Upper lobe of left lung (tissue), 6 donors: ENCODE measurements around the gene CCDC54. TPM values are rescaled to one million over a fixed set of nuclear protein-coding genes. Genes with fewer than 3 reads are reported as not detected.

Experiments
- ATAC-seq, 2 donors: fragments of 200-7000 bp; cut with Tn5 transposase; one replicate each; pipeline ENCODE4 v1.9.1; 2022; ENCODE audit warnings: mild to moderate bottlenecking in 2 of 2, moderate library complexity in 2 of 2; ENCODE audit not compliant: low FRiP score in 2 of 2
- DNase-seq, 2 donors: peaks; one replicate each; pipeline ENCODE4 v3.0.0-alpha.2; 2019 to 2020
- H3K27ac ChIP-seq, 4 donors: fragments of 200-600 bp; sonication (generic); one replicate each; pipeline ENCODE4 v1.5.1; 2016 to 2019
- H3K27me3 ChIP-seq, 4 donors: fragments of 200-600 bp; sonication (generic); one replicate each; pipeline ENCODE4 v1.5.1; 2017 to 2019
- H3K36me3 ChIP-seq, 4 donors: fragments of 200-600 bp; sonication (generic); one replicate each; pipeline ENCODE4 v1.5.1; 2016 to 2019
- H3K4me1 ChIP-seq, 4 donors: fragments of 200-600 bp; sonication (generic); one replicate each; pipeline ENCODE4 v1.5.1; 2018 to 2019
- H3K4me3 ChIP-seq, 4 donors: fragments of 200-600 bp; sonication (generic); one replicate each; pipeline ENCODE4 v1.5.1; 2017 to 2019; ENCODE audit warnings: mild to moderate bottlenecking in 2 of 4, moderate library complexity in 1 of 4
- H3K9me3 ChIP-seq, 4 donors: fragments of 200-600 bp; sonication (generic); one replicate each; pipeline ENCODE4 v1.5.1; 2018 to 2019
- EP300 ChIP-seq, 4 donors: sonication (generic); formaldehyde crosslinking; IDR thresholded peaks; one replicate each; pipeline ENCODE4 v1.5.1; 2017; ENCODE audit warnings: antibody characterized with exemption in 4 of 4, control low read depth in 2 of 4
- POLR2A ChIP-seq, 4 donors: fragments of 450-650 bp; IDR thresholded peaks; one replicate each; pipeline ENCODE4 v1.5.1; 2016 to 2017; ENCODE audit warnings: antibody characterized with exemption in 4 of 4, mild to moderate bottlenecking in 2 of 4
- POLR2AphosphoS5 ChIP-seq, 2 donors: sonication (generic); formaldehyde crosslinking; IDR thresholded peaks; one replicate each; pipeline ENCODE4 v1.5.1; 2017; ENCODE audit warnings: antibody characterized with exemption in 2 of 2
- WGBS, 2 donors: methylation state at CpG; one replicate each; pipeline ENCODE4 v1.1.5; 2017 to 2018; 5-methylcytosine and 5-hydroxymethylcytosine counted together
- total RNA-seq, 6 donors: library from RNA; depleted of rRNA in 4 of 6; stranded (reverse); fragments of >200 nt in 4 of 6; gene quantifications; one replicate each; pipeline versions ENCODE4 v1.1.0 to v1.2.1, GENCODE V29; 2016 to 2021
- TF ChIP-seq, protein P1 (sequence below), 6 experiments: fragments of 450-650 bp in 4 of 6; fragments of 200-600 bp in 2 of 6; sonication (generic) in 2 of 6; IDR thresholded peaks; one replicate each; pipeline ENCODE4 v1.5.1; 2016 to 2019; ENCODE audit warnings: antibody characterized with exemption in 6 of 6
- donor health status: DM: no; HTN: no; CAD: no; lungs with moderate emphysema.
- donor health status: DM: no; HTN: yes; CAD: no; lungs with severe emphysema.

CCDC54 gene
- total RNA-seq, 6 donors from 2014 or later, result not detected

DNA sequence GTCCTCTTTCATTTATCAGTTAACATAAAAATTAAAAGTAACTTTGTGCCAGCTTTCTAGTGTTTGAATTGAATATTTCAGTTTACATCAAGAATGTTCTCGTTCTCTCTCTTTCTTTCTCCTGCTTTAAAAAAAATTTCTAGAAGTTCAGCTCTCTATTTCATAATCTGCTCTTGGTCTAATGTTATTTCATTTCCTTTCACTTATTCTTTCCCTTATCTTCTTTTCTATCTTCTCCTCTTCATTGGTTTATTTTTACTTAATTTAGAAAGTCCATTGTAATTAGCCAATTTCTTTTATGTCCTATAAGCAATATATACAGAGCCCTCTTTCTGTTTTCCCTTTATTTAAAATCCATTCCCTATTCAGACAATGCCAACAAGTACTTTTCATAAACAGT, 44.6 kb downstream of the CCDC54 start:
- Histone ChIP-seq H3K4me3 (no peak overlapping the region), H3K27ac (no peak overlapping the region), H3K36me3 (no peaks in the 10 kb centered on the region), H3K4me1 (peaks cover 0 to 10% (median 2%) of the 10 kb centered on the region in 4 donors), H3K27me3 (no peaks in the 10 kb centered on the region), H3K9me3 (no peaks in the 10 kb centered on the region)
- 78 to 84% methylated on average over 1 of the region's 1 CpG for WGBS, 2 donors
- ATAC-seq, result no peak
- TF ChIP-seq EP300 (IDR thresholded peaks at IDR 0.05) (no peak), POLR2A (IDR thresholded peaks at IDR 0.05) (no peak), POLR2AphosphoS5 (IDR thresholded peaks at IDR 0.05) (no peak)
- TF ChIP-seq, protein P1, sequence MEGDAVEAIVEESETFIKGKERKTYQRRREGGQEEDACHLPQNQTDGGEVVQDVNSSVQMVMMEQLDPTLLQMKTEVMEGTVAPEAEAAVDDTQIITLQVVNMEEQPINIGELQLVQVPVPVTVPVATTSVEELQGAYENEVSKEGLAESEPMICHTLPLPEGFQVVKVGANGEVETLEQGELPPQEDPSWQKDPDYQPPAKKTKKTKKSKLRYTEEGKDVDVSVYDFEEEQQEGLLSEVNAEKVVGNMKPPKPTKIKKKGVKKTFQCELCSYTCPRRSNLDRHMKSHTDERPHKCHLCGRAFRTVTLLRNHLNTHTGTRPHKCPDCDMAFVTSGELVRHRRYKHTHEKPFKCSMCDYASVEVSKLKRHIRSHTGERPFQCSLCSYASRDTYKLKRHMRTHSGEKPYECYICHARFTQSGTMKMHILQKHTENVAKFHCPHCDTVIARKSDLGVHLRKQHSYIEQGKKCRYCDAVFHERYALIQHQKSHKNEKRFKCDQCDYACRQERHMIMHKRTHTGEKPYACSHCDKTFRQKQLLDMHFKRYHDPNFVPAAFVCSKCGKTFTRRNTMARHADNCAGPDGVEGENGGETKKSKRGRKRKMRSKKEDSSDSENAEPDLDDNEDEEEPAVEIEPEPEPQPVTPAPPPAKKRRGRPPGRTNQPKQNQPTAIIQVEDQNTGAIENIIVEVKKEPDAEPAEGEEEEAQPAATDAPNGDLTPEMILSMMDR (IDR thresholded peaks at IDR 0.05), result no peak
- no peak for DNase-seq

- DNase-seq, result no peak
- no peak overlapping the region for H3K27ac ChIP-seq
- H3K4me1 ChIP-seq, result peaks cover 7 to 21% (median 8%) of the 10 kb centered on the region in 4 donors
- no peaks in the 10 kb centered on the region for H3K27me3 ChIP-seq
- TF ChIP-seq POLR2AphosphoS5 (IDR thresholded peaks at IDR 0.05) (no peak), POLR2A (IDR thresholded peaks at IDR 0.05) (no peak), EP300 (IDR thresholded peaks at IDR 0.05) (no peak)
- TF ChIP-seq, protein P1 (IDR thresholded peaks at IDR 0.05), result no peak
- H3K9me3 ChIP-seq, result no peaks in the 10 kb centered on the region
- H3K36me3 ChIP-seq, result no peaks in the 10 kb centered on the region
- no peak overlapping the region for H3K4me3 ChIP-seq
- no peak for ATAC-seq
Observed at GRCh38 chr3:107425033-107425432, 47.8 kb downstream of the CCDC54 start.

DNA sequence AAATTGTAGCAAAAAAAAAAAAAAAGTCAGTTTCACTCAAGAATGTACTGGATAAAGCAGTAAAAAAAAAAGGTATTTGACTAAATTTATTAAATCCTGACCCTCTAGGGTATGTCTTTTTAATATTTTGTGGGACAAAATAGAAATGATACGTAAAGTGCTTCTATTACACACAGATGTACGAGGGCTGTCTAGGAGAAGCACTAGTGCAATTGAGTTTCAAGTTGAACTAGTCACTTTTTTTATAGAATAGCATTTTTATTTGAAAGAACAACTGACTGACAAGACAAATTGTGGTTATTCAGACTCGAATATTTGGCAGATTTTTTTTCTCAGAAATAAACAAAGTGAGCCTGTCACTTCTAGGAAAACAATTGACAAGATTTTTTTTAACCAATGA, 49.0 kb downstream of the CCDC54 start:
- TF ChIP-seq POLR2AphosphoS5 (IDR thresholded peaks at IDR 0.05) (no peak), EP300 (IDR thresholded peaks at IDR 0.05) (no peak), POLR2A (IDR thresholded peaks at IDR 0.05) (no peak)
- TF ChIP-seq, protein P1 (IDR thresholded peaks at IDR 0.05), result no peak
- WGBS, 2 donors, result 67 to 72% methylated on average over 3 of the region's 3 CpGs
- Histone ChIP-seq H3K36me3 (no peaks in the 10 kb centered on the region), H3K4me1 (peaks cover 11 to 25% (median 17%) of the 10 kb centered on the region in 4 donors), H3K4me3 (no peak overlapping the region), H3K9me3 (no peaks in the 10 kb centered on the region), H3K27me3 (no peaks in the 10 kb centered on the region), H3K27ac (no peak overlapping the region)
- ATAC-seq (no peak), DNase-seq (no peak)

Other genes with a start within 250 kb of the CCDC54 start
- 10 to 100 TPM; 35.0 to 65.0 (median 42.8) TPM for gene BBX, start 145.5 kb downstream of the CCDC54 start, total RNA-seq